Measurements from ENCODE around the gene SPPL2C.

Gene SPPL2C

DNA sequence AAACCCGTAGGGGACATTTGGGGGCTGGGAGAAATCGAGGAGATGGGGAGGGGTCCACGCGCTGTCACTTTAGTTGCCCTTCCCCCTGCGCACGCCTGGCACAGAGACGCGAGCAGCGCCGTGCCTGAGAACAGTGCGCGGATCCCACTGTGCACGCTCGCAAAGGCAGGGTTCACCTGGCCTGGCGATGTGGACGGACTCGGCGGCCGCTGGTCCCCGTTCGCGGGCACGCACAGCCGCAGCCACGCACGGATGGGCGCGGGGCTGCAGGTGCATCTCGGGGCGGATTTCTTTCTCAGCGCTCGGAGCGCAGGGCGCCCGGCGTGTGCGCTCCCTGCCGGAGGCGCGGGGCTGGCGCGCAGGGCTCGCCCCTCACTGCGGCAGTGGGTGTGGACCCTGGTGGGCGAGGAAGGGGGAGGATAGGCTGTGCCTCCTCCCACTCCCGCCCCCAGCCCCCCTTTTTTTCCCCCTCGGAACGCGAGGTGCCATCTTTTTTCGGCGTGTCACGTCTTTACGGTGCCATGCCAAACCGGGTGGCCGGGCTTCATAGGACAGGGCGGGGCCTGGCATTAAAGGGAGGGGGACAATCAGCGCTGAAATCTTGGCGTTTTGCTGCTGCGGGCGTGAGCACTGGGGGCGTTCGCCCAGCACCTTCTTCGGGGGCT lies 50.8 kb downstream of the SPPL2C start:
- no peak overlapping the region for H3K4me2 ChIP-seq (ENCODE audit: low read depth, low read length, poor library complexity, severe bottlenecking)
- no peaks in the 10 kb centered on the region for H3K9me2 ChIP-seq (replicated peaks; ENCODE audit: insufficient read depth, low read length)
- TF ChIP-seq EZH2phosphoT487 (conservative IDR thresholded peaks at IDR 0.05; ENCODE audit: low read length), result no peak
- TF ChIP-seq CTCF (IDR thresholded peaks at IDR 0.05; ENCODE audit: insufficient read depth, low read length, poor library complexity, severe bottlenecking), result no peak
- no peaks in the 10 kb centered on the region for H3F3A ChIP-seq (ENCODE audit: insufficient read depth)
- no peaks in the 10 kb centered on the region for H3K36me3 ChIP-seq (ENCODE audit: low read length)
- no peak overlapping the region for H3K9ac ChIP-seq (ENCODE audit: low read length)
- no peak overlapping the region for H3K4me3 ChIP-seq (ENCODE audit: insufficient read depth, low read length, poor library complexity, severe bottlenecking)
- no peaks in the 10 kb centered on the region for H4K20me1 ChIP-seq (ENCODE audit: low read depth, low read length)
- H3K27me3 ChIP-seq (ENCODE audit: low read length), result no peaks in the 10 kb centered on the region
- H3K9me3 ChIP-seq (ENCODE audit: insufficient read depth, low read length), result no peaks in the 10 kb centered on the region
- H3K79me2 ChIP-seq (ENCODE audit: insufficient read depth, low read length), result no peaks in the 10 kb centered on the region
- no peak overlapping the region for H3K27ac ChIP-seq (ENCODE audit: low read depth, low read length)
- H2AFZ ChIP-seq (ENCODE audit: low read depth, low read length, severe bottlenecking), result no peak overlapping the region

DNA sequence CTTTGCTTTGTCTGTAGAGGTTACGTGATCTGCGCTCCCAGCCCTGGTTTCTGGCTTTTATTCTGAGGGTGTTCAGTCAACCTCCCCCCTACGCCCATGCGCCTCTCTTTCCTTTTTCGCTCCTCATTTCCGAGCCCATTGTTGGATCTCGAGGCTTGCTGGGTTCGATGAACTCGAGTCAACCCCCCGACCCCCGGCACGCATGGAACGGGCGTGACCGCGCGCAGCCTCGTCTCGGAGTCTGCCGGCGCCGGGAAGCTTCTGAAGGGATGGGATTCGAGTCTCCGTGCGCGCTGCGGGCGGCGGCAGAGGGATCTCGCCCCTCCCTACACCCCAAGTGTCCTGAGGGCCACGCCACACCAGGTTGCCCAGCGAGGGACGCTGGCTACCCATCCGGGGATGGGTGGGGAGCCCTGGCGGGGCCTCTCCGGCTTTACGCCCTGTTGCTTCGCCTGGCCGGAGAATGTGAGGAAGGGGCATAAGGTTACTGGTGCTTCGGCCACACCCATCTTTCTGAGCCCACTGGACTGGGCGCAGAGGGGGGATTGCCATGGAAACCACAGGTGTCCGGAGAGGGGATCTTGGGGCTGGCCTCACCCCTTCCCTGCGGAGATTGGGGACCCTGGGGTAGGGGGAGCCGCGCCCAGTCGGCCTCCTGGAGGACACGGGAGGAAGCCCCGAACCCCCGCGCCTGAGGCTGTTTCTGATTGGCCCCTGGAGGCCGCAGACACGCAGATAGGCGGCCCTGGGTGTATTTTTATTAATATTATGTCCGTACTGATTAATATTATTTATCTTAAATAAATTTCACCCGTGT lies 51.5 kb downstream of the SPPL2C start:
- no peak overlapping the region for H3K9ac ChIP-seq (ENCODE audit: low read length)
- TF ChIP-seq CTCF (IDR thresholded peaks at IDR 0.05; ENCODE audit: insufficient read depth, low read length, poor library complexity, severe bottlenecking), result no peak
- TF ChIP-seq EZH2phosphoT487 (conservative IDR thresholded peaks at IDR 0.05; ENCODE audit: low read length), result no peak
- no peaks in the 10 kb centered on the region for H3K79me2 ChIP-seq (ENCODE audit: insufficient read depth, low read length)
- H3K4me2 ChIP-seq (ENCODE audit: low read depth, low read length, poor library complexity, severe bottlenecking), result no peak overlapping the region
- H3F3A ChIP-seq (ENCODE audit: insufficient read depth), result no peaks in the 10 kb centered on the region
- H3K27ac ChIP-seq (ENCODE audit: low read depth, low read length), result no peak overlapping the region
- H3K4me3 ChIP-seq (ENCODE audit: insufficient read depth, low read length, poor library complexity, severe bottlenecking), result no peak overlapping the region
- no peak overlapping the region for H2AFZ ChIP-seq (ENCODE audit: low read depth, low read length, severe bottlenecking)
- H3K36me3 ChIP-seq (ENCODE audit: low read length), result no peaks in the 10 kb centered on the region
- H3K27me3 ChIP-seq (ENCODE audit: low read length), result no peaks in the 10 kb centered on the region
- no peaks in the 10 kb centered on the region for H3K9me3 ChIP-seq (ENCODE audit: insufficient read depth, low read length)
- no peaks in the 10 kb centered on the region for H4K20me1 ChIP-seq (ENCODE audit: low read depth, low read length)
- no peaks in the 10 kb centered on the region for H3K9me2 ChIP-seq (replicated peaks; ENCODE audit: insufficient read depth, low read length)
